HCT116 (cell line): Measurements from ENCODE around the gene ACTR6. TPM values are rescaled to one million over a fixed set of nuclear protein-coding genes. Genes with fewer than 3 reads are reported as not detected.

ENCODE experiments used
- ATAC-seq: fragments of 200-7000 bp; cut with Tn5 transposase; 2 replicates; pipeline ENCODE4 v1.9.1; 2020; ENCODE audit warnings: mild to moderate bottlenecking, moderate library complexity
- BruUV-seq: library from RNA; stranded (reverse); fragments of 400-500 nt; replicated peaks from 2 replicates; lab custom pipeline; 2021; lab: Mats Ljungman, UMichigan
- CTCF ChIA-PET: fragments of 300-600 bp; sonication (Branson Sonifier 250); formaldehyde crosslinking; loops from one replicate; lab custom pipeline; 2021; ENCODE audit warnings: antibody characterized with exemption; lab: Charles Lee
- POLR2A ChIA-PET: fragments of 300-600, 350-600 bp; sonication (Branson Sonifier 250); formaldehyde crosslinking; loops from one replicate; lab custom pipeline; 2021; ENCODE audit warnings: antibody characterized with exemption; lab: Charles Lee
- RAD21 ChIA-PET, 2 experiments: fragments of 300-600 bp; sonication (Branson Sonifier 250); formaldehyde crosslinking; loops; one replicate each; lab custom pipeline; 2023; ENCODE audit warnings: low total read pairs in 2 of 2; ENCODE audit not compliant: uncharacterized antibody in 2 of 2, unreplicated experiment in 2 of 2, low non-redundant PET in 1 of 2; lab: Charles Lee
- DNase-seq: peaks from one replicate; pipeline ENCODE4 v3.0.0-alpha.2; 2010; ENCODE audit warnings: low read depth, low spot score
- H2AFZ ChIP-seq: fragments of 200-600 bp; shearing (Covaris generic), sonication (generic); 2 replicates; pipeline ENCODE4 v1.6.1; 2017; ENCODE audit warnings: low read depth, mixed run types, mixed read lengths, antibody characterized with exemption, low read length; ENCODE audit not compliant: poor library complexity, severe bottlenecking
- H3K27ac ChIP-seq: 2 replicates; pipeline ENCODE4 v1.5.1; 2012; ENCODE audit warnings: low read depth, low read length
- H3K27me3 ChIP-seq: fragments of 200-600 bp; sonication (generic); 2 replicates; pipeline ENCODE4 v1.6.1; 2016; ENCODE audit warnings: mixed run types, low read length, mixed read lengths; ENCODE audit not compliant: insufficient read depth
- H3K36me3 ChIP-seq, 2 experiments: fragments of 200-500 bp in 1 of 2; fragments of 200-600 bp in 1 of 2; sonication (Bioruptor generic) in 1 of 2; sonication (generic) in 1 of 2; 2 replicates each; pipeline versions ENCODE4 v1.5.1 to v1.6.1; 2014 to 2016; ENCODE audit warnings: low read length in 2 of 2, inconsistent platforms in 1 of 2, mixed read lengths in 1 of 2, mixed run types in 1 of 2; ENCODE audit not compliant: insufficient read depth in 2 of 2, control insufficient read depth in 1 of 2
- H3K4me1 ChIP-seq, 2 experiments: fragments of 200-600 bp in 1 of 2; sonication (generic) in 1 of 2; 2 replicates each; pipeline versions ENCODE4 v1.5.1 to v1.6.1; 2012 to 2017; ENCODE audit warnings: low read length in 2 of 2, inconsistent platforms in 1 of 2, mild to moderate bottlenecking in 1 of 2, mixed read lengths in 1 of 2, mixed run types in 1 of 2, moderate library complexity in 1 of 2; ENCODE audit not compliant: insufficient read depth in 2 of 2, control insufficient read depth in 1 of 2
- H3K4me2 ChIP-seq: fragments of 200-600 bp; sonication (generic); 2 replicates; pipeline ENCODE4 v1.6.1; 2017; ENCODE audit warnings: mixed run types, low read length, mixed read lengths
- H3K4me3 ChIP-seq, 2 experiments: fragments of 200-600 bp in 1 of 2; sonication (generic) in 1 of 2; replicated peaks in 1 of 2; 2 replicates each; pipeline ENCODE4 v1.5.1; 2011 to 2016; ENCODE audit warnings: low read length in 2 of 2, control low read depth in 1 of 2, low read depth in 1 of 2, mild to moderate bottlenecking in 1 of 2, mixed read lengths in 1 of 2, mixed run types in 1 of 2
- H3K79me2 ChIP-seq: fragments of 200-600 bp; sonication (generic); 2 replicates; pipeline ENCODE4 v1.6.1; 2017; ENCODE audit warnings: mild to moderate bottlenecking, mixed run types, low read length, moderate library complexity, mixed read lengths; ENCODE audit not compliant: insufficient read depth
- H3K9ac ChIP-seq: fragments of 200-600 bp; sonication (generic); 2 replicates; pipeline ENCODE4 v1.6.1; 2016; ENCODE audit warnings: low read length, mixed read lengths
- H3K9me2 ChIP-seq: fragments of 200-600 bp; sonication (generic), shearing (Covaris generic); 2 replicates; pipeline ENCODE4 v1.6.1; 2017; ENCODE audit warnings: mixed run types, mild to moderate bottlenecking, moderate library complexity; ENCODE audit not compliant: insufficient read depth
- H3K9me3 ChIP-seq, 2 experiments: fragments of 200-500 bp in 1 of 2; fragments of 200-600 bp in 1 of 2; sonication (Bioruptor generic) in 1 of 2; sonication (generic) in 1 of 2; 2 replicates each; pipeline ENCODE4 v1.6.1; 2014 to 2017; ENCODE audit warnings: low read length in 2 of 2, mixed read lengths in 2 of 2, inconsistent platforms in 1 of 2, low read depth in 1 of 2, mild to moderate bottlenecking in 1 of 2, mixed run types in 1 of 2, moderate library complexity in 1 of 2; ENCODE audit not compliant: control insufficient read depth in 1 of 2, insufficient read depth in 1 of 2
- H4K20me1 ChIP-seq: fragments of 200-600 bp; sonication (generic), shearing (Covaris generic); 2 replicates; pipeline ENCODE4 v1.6.1; 2017; ENCODE audit warnings: mixed run types, mild to moderate bottlenecking, moderate library complexity; ENCODE audit not compliant: insufficient read depth
- ATF3 ChIP-seq: IDR thresholded peaks from 2 replicates; pipeline ENCODE4 v1.6.1; 2012
- CBX3 ChIP-seq: IDR thresholded peaks from 2 replicates; pipeline ENCODE4 v1.6.1; 2012; ENCODE audit warnings: low read depth
- CEBPB ChIP-seq: IDR thresholded peaks from 2 replicates; pipeline ENCODE4 v1.6.1; 2012; ENCODE audit warnings: low read depth
- CTCF ChIP-seq, 3 experiments: fragments of 200-600 bp in 1 of 3; sonication (generic) in 1 of 3; IDR thresholded peaks in 2 of 3; conservative IDR thresholded peaks in 1 of 3; 2 replicates each; pipeline ENCODE4 v1.5.1; 2012 to 2017; ENCODE audit warnings: low read depth in 2 of 3, low read length in 2 of 3, antibody characterized with exemption in 1 of 3, borderline replicate concordance in 1 of 3, control low read depth in 1 of 3, mild to moderate bottlenecking in 1 of 3, mixed read lengths in 1 of 3, mixed run types in 1 of 3, moderate library complexity in 1 of 3; ENCODE audit not compliant: insufficient read depth in 1 of 3
- EGR1 ChIP-seq: IDR thresholded peaks from 2 replicates; pipeline ENCODE4 v1.6.1; 2012; ENCODE audit warnings: low read depth
- ELF1 ChIP-seq: IDR thresholded peaks from 2 replicates; pipeline ENCODE4 v1.6.1; 2012; ENCODE audit warnings: low read depth, borderline replicate concordance
- EZH2phosphoT487 ChIP-seq: fragments of 200-600 bp; IDR thresholded peaks from 2 replicates; pipeline ENCODE4 v1.6.1; 2018; ENCODE audit warnings: antibody characterized with exemption, borderline replicate concordance
- FOSL1 ChIP-seq: IDR thresholded peaks from 2 replicates; pipeline ENCODE4 v1.6.1; 2012; ENCODE audit warnings: low read depth
- JUND ChIP-seq: IDR thresholded peaks from 2 replicates; pipeline ENCODE4 v1.6.1; 2012
- MAX ChIP-seq: IDR thresholded peaks from 2 replicates; pipeline ENCODE4 v1.6.1; 2012
- RAD21 ChIP-seq: IDR thresholded peaks from 2 replicates; pipeline ENCODE4 v1.6.1; 2012; ENCODE audit warnings: low read depth, mild to moderate bottlenecking
- SIN3A ChIP-seq: IDR thresholded peaks from 2 replicates; pipeline ENCODE4 v1.6.1; 2012; ENCODE audit warnings: low read depth
- TCF7L2 ChIP-seq: IDR thresholded peaks from 2 replicates; pipeline ENCODE4 v1.7.0; 2011; ENCODE audit warnings: borderline replicate concordance, inconsistent platforms; ENCODE audit not compliant: insufficient read depth, insufficient read length; ENCODE audit errors: extremely low read depth
- ZBTB33 ChIP-seq: IDR thresholded peaks from 2 replicates; pipeline ENCODE4 v1.6.1; 2011; ENCODE audit warnings: mild to moderate bottlenecking, low read length, moderate library complexity; ENCODE audit not compliant: insufficient replicate concordance; ENCODE audit errors: extremely low read depth
- ZFX ChIP-seq: fragments of 450-650 bp; IDR thresholded peaks from 2 replicates; pipeline ENCODE4 v1.6.1; 2017
- intact Hi-C: fragments of 100-400 bp; cut with micrococcal nuclease; formaldehyde crosslinking; loops from 2 replicates; pipeline ENCODE4 v1.10.0; 2022
- total RNA-seq: library from RNA; stranded (reverse); gene quantifications from one replicate; pipeline ENCODE4 v1.2.1, GENCODE V29; 2021; ENCODE audit not compliant: unreplicated experiment

The ACTR6 gene
- total RNA-seq, 1 experiment from 2014 or later, result 40.4 TPM

GRCh38 chr12:100238801-100239200 lies 38.2 kb downstream of the ACTR6 start (continued):
- TF ChIP-seq CTCF (IDR thresholded peaks at IDR 0.05 in 2 of 3, conservative IDR thresholded peaks at IDR 0.05 in 1 of 3; ENCODE audit: borderline replicate concordance in 1 of 3, insufficient read depth in 1 of 3, low read depth in 2 of 3, low read length in 2 of 3), result no peak
- TF ChIP-seq ZFX, result no peak
- TF ChIP-seq EZH2phosphoT487, result no peak
- no peak for TF ChIP-seq CBX3
- TF ChIP-seq FOSL1, result no peak
- TF ChIP-seq CEBPB, result no peak
- no peak for TF ChIP-seq EGR1
- no peak for TF ChIP-seq ATF3
- TF ChIP-seq JUND, result no peak
- no peak for TF ChIP-seq RAD21
- TF ChIP-seq SIN3A, result no peak
- no peak for TF ChIP-seq MAX

- no peak for DNase-seq
- no peaks in the 10 kb centered on the region for H3K79me2 ChIP-seq
- POLR2A ChIA-PET, result interaction anchor here (0.6 kb wide), 1 partner anchor 11 kb away, joined by 3 read pairs; no protein-coding TSS in a partner anchor
- H3K4me2 ChIP-seq, result no peak overlapping the region
- H3K9ac ChIP-seq, result no peak overlapping the region
- BruUV-seq, result no TSS peak
- no peak overlapping the region for H2AFZ ChIP-seq
- CTCF ChIA-PET, result no interaction called here
- no peak for ATAC-seq
- H3K9me3 ChIP-seq, result no peaks in the 10 kb centered on the region
- intact Hi-C loops, result loop anchor here (10.0 kb wide), 1 partner anchor 165 kb away; no protein-coding TSS in a partner anchor
- peaks cover 0 to under 1% of the 10 kb centered on the region in 2 experiments; a peak in 1 of 4 replicates for H3K4me1 ChIP-seq
- TF ChIP-seq TCF7L2 (no peak), ZBTB33 (no peak), RAD21 (no peak), ELF1 (no peak), CBX3 (no peak)
- TF ChIP-seq, all 23 proteins: peak for 0
- Histone ChIP-seq H3K9me2 (no peaks in the 10 kb centered on the region), H3K36me3 (no peaks in the 10 kb centered on the region), H3K27ac (no peak overlapping the region), H3K27me3 (no peaks in the 10 kb centered on the region), H4K20me1 (no peaks in the 10 kb centered on the region), H3K4me3 (no peak overlapping the region)
- RAD21 ChIA-PET, result no interaction called here
These were observed 39.0 kb downstream of the ACTR6 start for GRCh38 chr12:100239589-100239988.
